NT2/D1 (cell line): ENCODE measurements around the gene CLEC7A.

ENCODE experiments used
- SUZ12 ChIP-seq: IDR thresholded peaks from 2 replicates; pipeline ENCODE4 v1.6.1; 2011; ENCODE audit not compliant: insufficient read length, insufficient read depth; ENCODE audit errors: extremely low read depth
- YY1 ChIP-seq: IDR thresholded peaks from 2 replicates; pipeline ENCODE4 v1.6.1; 2011; ENCODE audit not compliant: insufficient read length, insufficient read depth

DNA sequence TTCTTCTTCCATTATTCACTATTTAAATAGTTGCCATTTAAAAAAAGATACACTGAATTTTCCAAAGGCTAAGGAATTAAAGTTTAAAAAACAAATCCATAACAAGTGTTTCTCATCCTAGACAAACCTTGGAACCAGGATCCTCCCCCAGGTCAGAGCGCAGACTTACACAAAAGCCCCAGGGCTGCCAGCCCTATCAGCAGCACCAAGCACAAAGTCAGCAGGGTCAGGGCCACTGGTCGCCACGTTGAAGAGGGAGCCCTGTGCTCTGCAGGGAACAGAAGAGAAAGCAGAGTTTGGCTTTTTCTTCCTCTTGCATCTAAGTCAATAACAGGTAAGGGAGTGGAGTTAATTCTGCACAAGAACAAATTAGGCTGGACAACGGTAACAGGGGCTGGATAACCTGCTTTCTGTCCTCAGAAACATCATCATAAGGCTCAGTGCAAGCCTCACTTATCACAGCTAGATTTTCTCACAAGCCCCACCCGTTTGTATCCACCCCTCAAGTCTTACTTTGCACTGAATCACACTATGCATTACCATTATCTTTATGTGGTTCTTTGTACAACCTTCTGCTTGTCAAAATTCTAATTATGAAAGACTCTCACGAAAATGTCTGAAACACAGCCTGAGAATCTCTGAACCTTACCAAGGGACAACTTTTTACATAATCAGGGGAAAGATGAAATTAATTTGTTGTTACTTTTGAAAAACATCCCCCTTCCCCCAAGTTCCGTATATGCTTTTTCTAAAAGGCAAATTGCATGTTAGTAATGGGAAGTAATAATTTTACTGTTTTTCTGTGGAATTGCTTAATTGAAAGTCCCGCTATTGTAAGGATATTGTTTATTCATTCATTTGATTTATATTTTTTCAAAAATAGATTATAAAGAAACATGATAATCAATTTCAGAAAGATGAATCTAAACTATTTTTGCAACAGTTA lies 40.8 kb downstream of the CLEC7A start:
- no peak for TF ChIP-seq YY1
- no peak for TF ChIP-seq SUZ12
